Stimulated activated effector memory CD8-positive, alpha-beta T cell treated with anti-CD3 and anti-CD28 coated beads, Interleukin-12 subunit alpha, Interleukin-12 subunit beta, amount 100 ng/mL, for 72 hours (primary cell): ENCODE results near the gene CDH3.
A peak's percentile ranks its signal among the peaks of the same experiment; 100 is the strongest.

Experiments used
- ATAC-seq: fragments of 150-1000 bp; cut with Tn5 transposase; 2 replicates; pipeline ENCODE4 v1.10.0; 2021
- DNase-seq, 2 donors: peaks; one replicate each; pipeline ENCODE4 v3.0.0; 2021 to 2022; ENCODE audit warnings: low spot score in 2 of 2
- H3K27ac Mint-ChIP-seq: one replicate; pipeline ENCODE4 v1.8.0; 2022; ENCODE audit warnings: mild to moderate bottlenecking, mixed read lengths
- H3K36me3 Mint-ChIP-seq: one replicate; pipeline ENCODE4 v1.8.0; 2022; ENCODE audit warnings: mild to moderate bottlenecking, mixed read lengths
- H3K4me1 Mint-ChIP-seq: one replicate; pipeline ENCODE4 v1.8.0; 2022; ENCODE audit warnings: mixed read lengths
- H3K4me3 Mint-ChIP-seq: one replicate; pipeline ENCODE4 v1.8.0; 2022; ENCODE audit warnings: mild to moderate bottlenecking, mixed read lengths
- H3K9me3 Mint-ChIP-seq: one replicate; pipeline ENCODE4 v1.8.0; 2022; ENCODE audit warnings: mixed read lengths

The CDH3 gene

GRCh38 chr16:68662035-68662434 is 16.9 kb downstream of the CDH3 start:
- ATAC-seq (no peak), DNase-seq (no peak)
- no peaks in the 10 kb centered on the region for H3K9me3 Mint-ChIP-seq
- no peak overlapping the region for H3K4me3 Mint-ChIP-seq
- no peak overlapping the region for H3K27ac Mint-ChIP-seq
- H3K4me1 Mint-ChIP-seq: no peaks in the 10 kb centered on the region
- no peaks in the 10 kb centered on the region for H3K36me3 Mint-ChIP-seq

GRCh38 chr16:68664297-68664696 is 19.2 kb downstream of the CDH3 start:
- no peak for DNase-seq
- H3K36me3 Mint-ChIP-seq: no peaks in the 10 kb centered on the region
- H3K27ac Mint-ChIP-seq: no peak overlapping the region
- H3K4me3 Mint-ChIP-seq: no peak overlapping the region
- no peak for ATAC-seq
- H3K9me3 Mint-ChIP-seq: no peaks in the 10 kb centered on the region
- peaks cover 4% of the 10 kb centered on the region for H3K4me1 Mint-ChIP-seq

GRCh38 chr16:68665501-68665900 is 20.4 kb downstream of the CDH3 start:
- Mint-ChIP-seq H3K4me3 (no peak overlapping the region), H3K27ac (no peak overlapping the region), H3K4me1 (peaks cover 4% of the 10 kb centered on the region), H3K9me3 (no peaks in the 10 kb centered on the region), H3K36me3 (no peaks in the 10 kb centered on the region)
- ATAC-seq: no peak
- DNase-seq: no peak

- H3K9me3 Mint-ChIP-seq: no peaks in the 10 kb centered on the region
- no peak overlapping the region for H3K27ac Mint-ChIP-seq
- no peak overlapping the region for H3K4me3 Mint-ChIP-seq
- ATAC-seq: peak; percentile 99
- peak; percentile 11 to 71 for DNase-seq
- H3K36me3 Mint-ChIP-seq: no peaks in the 10 kb centered on the region
- peaks cover 4% of the 10 kb centered on the region for H3K4me1 Mint-ChIP-seq
Observed at GRCh38 chr16:68668266-68668665, 23.2 kb downstream of the CDH3 start.

GRCh38 chr16:68676113-68676860 is 31.2 kb downstream of the CDH3 start:
- Mint-ChIP-seq H3K9me3 (no peaks in the 10 kb centered on the region), H3K4me3 (no peak overlapping the region), H3K27ac (no peak overlapping the region), H3K4me1 (no peaks in the 10 kb centered on the region), H3K36me3 (no peaks in the 10 kb centered on the region)
- no peak for ATAC-seq
- no peak for DNase-seq

GRCh38 chr16:68681038-68681437 is 35.9 kb downstream of the CDH3 start:
- no peak for DNase-seq
- Mint-ChIP-seq H3K36me3 (no peaks in the 10 kb centered on the region), H3K4me3 (no peak overlapping the region), H3K4me1 (no peaks in the 10 kb centered on the region), H3K27ac (no peak overlapping the region), H3K9me3 (no peaks in the 10 kb centered on the region)
- ATAC-seq: no peak

GRCh38 chr16:68685685-68686478 is 40.8 kb downstream of the CDH3 start:
- no peak overlapping the region for H3K27ac Mint-ChIP-seq
- H3K4me3 Mint-ChIP-seq: no peak overlapping the region
- ATAC-seq (no peak), DNase-seq (no peak)
- H3K4me1 Mint-ChIP-seq: no peaks in the 10 kb centered on the region
- no peaks in the 10 kb centered on the region for H3K36me3 Mint-ChIP-seq
- H3K9me3 Mint-ChIP-seq: no peaks in the 10 kb centered on the region

- H3K4me3 Mint-ChIP-seq: no peak overlapping the region
- H3K4me1 Mint-ChIP-seq: no peaks in the 10 kb centered on the region
- no peak overlapping the region for H3K27ac Mint-ChIP-seq
- no peaks in the 10 kb centered on the region for H3K9me3 Mint-ChIP-seq
- H3K36me3 Mint-ChIP-seq: no peaks in the 10 kb centered on the region
- DNase-seq: no peak
- ATAC-seq: no peak
Observed at GRCh38 chr16:68686905-68687304, 41.8 kb downstream of the CDH3 start.

GRCh38 chr16:68689921-68690320 is 44.8 kb downstream of the CDH3 start:
- Mint-ChIP-seq H3K9me3 (no peaks in the 10 kb centered on the region), H3K36me3 (no peaks in the 10 kb centered on the region), H3K4me3 (no peak overlapping the region), H3K4me1 (no peaks in the 10 kb centered on the region), H3K27ac (no peak overlapping the region)
- no peak for ATAC-seq
- DNase-seq: no peak

- ATAC-seq: no peak
- H3K4me1 Mint-ChIP-seq: no peaks in the 10 kb centered on the region
- no peaks in the 10 kb centered on the region for H3K9me3 Mint-ChIP-seq
- H3K4me3 Mint-ChIP-seq: no peak overlapping the region
- H3K36me3 Mint-ChIP-seq: no peaks in the 10 kb centered on the region
- H3K27ac Mint-ChIP-seq: no peak overlapping the region
- DNase-seq: no peak
Observed at GRCh38 chr16:68695575-68695974, 50.5 kb downstream of the CDH3 start.

- H3K27ac Mint-ChIP-seq: no peak overlapping the region
- DNase-seq (no peak), ATAC-seq (no peak)
- no peaks in the 10 kb centered on the region for H3K36me3 Mint-ChIP-seq
- H3K9me3 Mint-ChIP-seq: no peaks in the 10 kb centered on the region
- no peaks in the 10 kb centered on the region for H3K4me1 Mint-ChIP-seq
- H3K4me3 Mint-ChIP-seq: no peak overlapping the region
Observed at GRCh38 chr16:68696514-68696913, 51.4 kb downstream of the CDH3 start.

- H3K4me3 Mint-ChIP-seq: no peak overlapping the region
- H3K36me3 Mint-ChIP-seq: no peaks in the 10 kb centered on the region
- H3K4me1 Mint-ChIP-seq: no peaks in the 10 kb centered on the region
- DNase-seq (no peak), ATAC-seq (no peak)
- H3K9me3 Mint-ChIP-seq: no peaks in the 10 kb centered on the region
- no peak overlapping the region for H3K27ac Mint-ChIP-seq
Observed at GRCh38 chr16:68698091-68698490, 53.0 kb downstream of the CDH3 start.

- no peak for DNase-seq
- Mint-ChIP-seq H3K9me3 (no peaks in the 10 kb centered on the region), H3K4me1 (no peaks in the 10 kb centered on the region), H3K36me3 (no peaks in the 10 kb centered on the region), H3K4me3 (no peak overlapping the region), H3K27ac (no peak overlapping the region)
- ATAC-seq: no peak
Observed at GRCh38 chr16:68700120-68700519, 55.0 kb downstream of the CDH3 start.

GRCh38 chr16:68700831-68701230 is 55.7 kb downstream of the CDH3 start:
- Mint-ChIP-seq H3K9me3 (no peaks in the 10 kb centered on the region), H3K4me3 (no peak overlapping the region), H3K36me3 (no peaks in the 10 kb centered on the region), H3K27ac (no peak overlapping the region), H3K4me1 (no peaks in the 10 kb centered on the region)
- DNase-seq: no peak
- ATAC-seq: no peak

- H3K4me1 Mint-ChIP-seq: no peaks in the 10 kb centered on the region
Observed at GRCh38 chr16:68704232-68704867, 59.2 kb downstream of the CDH3 start.

More at GRCh38 chr16:68704232-68704867, 59.2 kb downstream of the CDH3 start:
- no peaks in the 10 kb centered on the region for H3K36me3 Mint-ChIP-seq
- no peak overlapping the region for H3K4me3 Mint-ChIP-seq
- DNase-seq (peak; percentile 39 to 75), ATAC-seq (peak; percentile 64)
- H3K9me3 Mint-ChIP-seq: no peaks in the 10 kb centered on the region
- H3K27ac Mint-ChIP-seq: no peak overlapping the region
